ENCODE measurements around the gene PMVK.

Gene PMVK

DNA sequence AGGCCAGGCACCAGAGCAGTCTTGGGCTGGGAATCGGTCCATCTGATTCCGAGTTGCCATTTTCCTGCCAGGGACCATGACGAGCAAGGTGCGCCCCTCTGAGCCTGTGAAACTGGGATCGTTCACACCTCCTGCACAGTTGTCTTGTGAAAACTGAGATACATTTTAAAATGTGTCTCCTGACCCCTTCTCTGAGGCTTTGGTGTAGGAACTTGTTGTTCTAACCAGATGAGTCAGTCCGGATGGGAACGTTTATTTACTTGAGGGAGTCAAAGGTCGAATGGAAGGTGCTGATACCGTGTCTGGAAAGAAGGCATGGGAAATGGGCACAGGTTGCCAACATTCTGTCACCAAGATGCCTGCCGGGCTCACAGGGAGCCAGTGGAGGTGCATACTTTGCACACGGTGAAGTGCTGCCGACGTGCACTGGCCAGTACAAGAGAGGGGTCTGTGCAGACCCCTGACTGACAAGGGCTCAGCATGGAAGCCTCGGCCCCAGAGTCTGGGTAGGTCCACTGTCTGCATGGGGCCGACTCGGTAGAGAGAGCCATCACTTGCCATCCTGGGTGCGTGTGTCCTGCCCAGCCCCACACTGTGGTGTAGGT lies 59.0 kb downstream of the PMVK start:
- FAIRE-seq: no peak

DNA sequence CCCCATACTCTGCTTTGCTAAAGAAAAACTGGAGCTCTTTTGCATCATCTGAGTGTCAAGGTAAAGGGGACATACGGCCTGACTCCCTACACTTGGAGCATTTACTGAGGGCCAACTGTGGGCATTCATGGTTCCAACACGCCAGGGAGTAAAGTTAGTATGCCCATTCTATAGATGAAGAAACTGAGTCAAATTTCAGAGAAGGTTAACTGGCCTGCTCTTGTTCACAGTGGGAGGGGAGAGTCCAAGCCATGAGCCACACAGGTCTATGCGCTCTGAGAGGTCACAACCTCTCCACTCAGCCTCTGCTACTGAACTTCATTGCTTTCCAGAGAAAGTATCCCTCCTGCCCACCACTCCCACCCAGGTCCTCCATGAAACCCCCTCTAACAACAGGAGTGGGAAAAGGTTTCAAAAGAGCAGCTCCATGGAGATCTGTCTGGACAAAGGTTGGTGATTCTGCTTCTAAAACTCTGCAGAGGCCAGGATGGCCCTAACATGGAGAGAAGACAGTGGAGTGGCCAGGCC lies 59.6 kb downstream of the PMVK start:
- no peak for FAIRE-seq
